GM12872 (cell line): Measurements from ENCODE around the gene VGLL4.

ENCODE experiments used
- CTCF ChIP-seq: IDR thresholded peaks from 3 replicates; pipeline ENCODE4 v1.5.1; 2011; ENCODE audit warnings: low read depth, mild to moderate bottlenecking, low read length, moderate library complexity; ENCODE audit not compliant: insufficient read depth

The VGLL4 gene

GRCh38 chr3:11558002-11558401 lies 85.7 kb downstream of the VGLL4 start:
- TF ChIP-seq CTCF, result no peak

- TF ChIP-seq CTCF, result no peak
Measured at GRCh38 chr3:11556851-11557644, 86.7 kb downstream of the VGLL4 start.

GRCh38 chr3:11555881-11556633 lies 87.7 kb downstream of the VGLL4 start:
- TF ChIP-seq CTCF, result no peak

- TF ChIP-seq CTCF, result no peak
Measured at GRCh38 chr3:11555211-11555782, 88.4 kb downstream of the VGLL4 start.

GRCh38 chr3:11554666-11555065 lies 89.0 kb downstream of the VGLL4 start:
- no peak for TF ChIP-seq CTCF

- TF ChIP-seq CTCF, result no peak
Measured at GRCh38 chr3:11554236-11554610, 89.5 kb downstream of the VGLL4 start.

GRCh38 chr3:11553436-11554235 lies 90.1 kb downstream of the VGLL4 start:
- no peak for TF ChIP-seq CTCF
